Liver (tissue), 9 donors: Measurements from ENCODE around the gene NCLN. TPM values are rescaled to one million over a fixed set of nuclear protein-coding genes. Genes with fewer than 3 reads are reported as not detected.

Source experiments
- DNase-seq: peaks from one replicate; pipeline ENCODE4 v3.0.0-alpha.2; 2017; ENCODE audit warnings: low spot score
- H3K27ac ChIP-seq, 2 donors: one replicate each; pipeline ENCODE4 v1.7.0; 2013; ENCODE audit warnings: inconsistent platforms in 2 of 2, low read length in 2 of 2, control low read depth in 1 of 2, low read depth in 1 of 2, mild to moderate bottlenecking in 1 of 2
- H3K27me3 ChIP-seq, 4 donors: one replicate each; pipeline versions ENCODE4 v1.6.1 to v1.7.0; 2013; ENCODE audit warnings: low read length in 3 of 4, inconsistent platforms in 1 of 4, mild to moderate bottlenecking in 1 of 4, moderate library complexity in 1 of 4; ENCODE audit not compliant: control insufficient read depth in 4 of 4, insufficient read depth in 4 of 4
- H3K36me3 ChIP-seq, 4 donors: one replicate each; pipeline versions ENCODE4 v1.6.1 to v1.7.0; 2013; ENCODE audit warnings: low read length in 3 of 4, mild to moderate bottlenecking in 3 of 4, low read depth in 1 of 4, moderate library complexity in 1 of 4; ENCODE audit not compliant: control insufficient read depth in 4 of 4, insufficient read depth in 3 of 4
- H3K4me1 ChIP-seq, 4 donors: one replicate each; pipeline versions ENCODE4 v1.6.1 to v1.7.0; 2013; ENCODE audit warnings: low read length in 3 of 4, mild to moderate bottlenecking in 3 of 4, moderate library complexity in 1 of 4; ENCODE audit not compliant: control insufficient read depth in 4 of 4, insufficient read depth in 4 of 4
- H3K4me3 ChIP-seq, 3 donors: one replicate each; pipeline versions ENCODE4 v1.6.1 to v1.7.0; 2013; ENCODE audit warnings: low read length in 3 of 3, control low read depth in 1 of 3, low read depth in 1 of 3, mild to moderate bottlenecking in 1 of 3
- H3K9ac ChIP-seq, 2 donors: one replicate each; pipeline ENCODE4 v1.7.0; 2013; ENCODE audit warnings: low read length in 2 of 2, mild to moderate bottlenecking in 2 of 2, moderate library complexity in 2 of 2, control low read depth in 1 of 2, low read depth in 1 of 2
- H3K9me3 ChIP-seq, 4 donors: one replicate each; pipeline versions ENCODE4 v1.6.1 to v1.7.0; 2013; ENCODE audit warnings: low read length in 3 of 4; ENCODE audit not compliant: control insufficient read depth in 4 of 4
- ATF3 ChIP-seq: IDR thresholded peaks from 2 replicates; pipeline ENCODE4 v1.6.1; 2016; ENCODE audit warnings: antibody characterized with exemption
- CTCF ChIP-seq: fragments of 150-350 bp; IDR thresholded peaks from 2 replicates; pipeline ENCODE4 v1.5.1; 2017; ENCODE audit warnings: improper control_type of control experiment, low read depth, low read length; ENCODE audit not compliant: missing input control
- EGR1 ChIP-seq, 2 donors: IDR thresholded peaks; 2 replicates each; pipeline ENCODE4 v1.6.1; 2016 to 2018; ENCODE audit warnings: antibody characterized with exemption in 2 of 2, low read depth in 2 of 2
- FOXA1 ChIP-seq: IDR thresholded peaks from 2 replicates; pipeline ENCODE4 v1.6.1; 2016; ENCODE audit warnings: antibody characterized with exemption
- FOXA2 ChIP-seq: IDR thresholded peaks from 2 replicates; pipeline ENCODE4 v1.6.1; 2016; ENCODE audit warnings: antibody characterized with exemption
- GABPA ChIP-seq, 2 donors: IDR thresholded peaks in 1 of 2; conservative IDR thresholded peaks in 1 of 2; 2 replicates each; pipeline ENCODE4 v1.6.1; 2016; ENCODE audit warnings: antibody characterized with exemption in 2 of 2, mild to moderate bottlenecking in 1 of 2, moderate library complexity in 1 of 2
- HNF4A ChIP-seq, 2 donors: conservative IDR thresholded peaks; 2 replicates each; pipeline ENCODE4 v1.6.1; 2016; ENCODE audit warnings: antibody characterized with exemption in 2 of 2, mild to moderate bottlenecking in 2 of 2
- HNF4G ChIP-seq: IDR thresholded peaks from 2 replicates; pipeline ENCODE4 v1.6.1; 2016; ENCODE audit warnings: antibody characterized with exemption
- NR2F2 ChIP-seq: IDR thresholded peaks from 2 replicates; pipeline ENCODE4 v1.6.1; 2016; ENCODE audit warnings: antibody characterized with exemption
- RAD21 ChIP-seq, 2 donors: IDR thresholded peaks; 2 replicates each; pipeline ENCODE4 v1.6.1; 2016; ENCODE audit warnings: antibody characterized with exemption in 2 of 2, mild to moderate bottlenecking in 2 of 2
- REST ChIP-seq: IDR thresholded peaks from 2 replicates; pipeline ENCODE4 v1.6.1; 2016; ENCODE audit warnings: antibody characterized with exemption, mild to moderate bottlenecking
- RXRA ChIP-seq, 2 donors: IDR thresholded peaks; 2 replicates each; pipeline ENCODE4 v1.6.1; 2017 to 2018; ENCODE audit warnings: antibody characterized with exemption in 2 of 2, mild to moderate bottlenecking in 1 of 2
- SP1 ChIP-seq: IDR thresholded peaks from 2 replicates; pipeline ENCODE4 v1.6.1; 2018; ENCODE audit warnings: antibody characterized with exemption, mild to moderate bottlenecking
- TAF1 ChIP-seq: conservative IDR thresholded peaks from 2 replicates; pipeline ENCODE4 v1.6.1; 2016; ENCODE audit warnings: antibody characterized with exemption, mild to moderate bottlenecking
- YY1 ChIP-seq: IDR thresholded peaks from 2 replicates; pipeline ENCODE4 v1.6.1; 2016; ENCODE audit warnings: antibody characterized with exemption, mild to moderate bottlenecking
- ZBTB33 ChIP-seq: IDR thresholded peaks from 2 replicates; pipeline ENCODE4 v1.6.1; 2016; ENCODE audit warnings: antibody characterized with exemption
- WGBS: extraction: QIAGEN DNeasy Blood & Tissue Kit; methylation state at CpG from one replicate; pipeline ENCODE4 v1.1.7; 2013; 5-methylcytosine and 5-hydroxymethylcytosine counted together
- polyA plus RNA-seq, 2 donors: library from polyadenylated mRNA; stranded (reverse) in 1 of 2; unstranded in 1 of 2; fragments of 200-250 nt in 1 of 2; fragments of >200 nt in 1 of 2; fragmentation: Nextera tagmentation in 1 of 2; extraction: Ambion mirVana in 1 of 2; gene quantifications; one replicate each; pipeline versions ENCODE4 v1.2.1 to v1.2.3, GENCODE V29; 2013 to 2015
- total RNA-seq, 2 donors: library from RNA; depleted of rRNA; stranded (reverse); fragments of >200 nt; gene quantifications; one replicate each; pipeline ENCODE4 v1.2.3, GENCODE V29; 2014
- donor health status: healthy.
- donor health status: healthy.
- donor health status: healthy.
- donor health status: healthy.
- donor health status: healthy.

The NCLN gene
- total and polyA plus RNA-seq, 4 donors: 29.5 to 50.8 (median 38.4) TPM

DNA sequence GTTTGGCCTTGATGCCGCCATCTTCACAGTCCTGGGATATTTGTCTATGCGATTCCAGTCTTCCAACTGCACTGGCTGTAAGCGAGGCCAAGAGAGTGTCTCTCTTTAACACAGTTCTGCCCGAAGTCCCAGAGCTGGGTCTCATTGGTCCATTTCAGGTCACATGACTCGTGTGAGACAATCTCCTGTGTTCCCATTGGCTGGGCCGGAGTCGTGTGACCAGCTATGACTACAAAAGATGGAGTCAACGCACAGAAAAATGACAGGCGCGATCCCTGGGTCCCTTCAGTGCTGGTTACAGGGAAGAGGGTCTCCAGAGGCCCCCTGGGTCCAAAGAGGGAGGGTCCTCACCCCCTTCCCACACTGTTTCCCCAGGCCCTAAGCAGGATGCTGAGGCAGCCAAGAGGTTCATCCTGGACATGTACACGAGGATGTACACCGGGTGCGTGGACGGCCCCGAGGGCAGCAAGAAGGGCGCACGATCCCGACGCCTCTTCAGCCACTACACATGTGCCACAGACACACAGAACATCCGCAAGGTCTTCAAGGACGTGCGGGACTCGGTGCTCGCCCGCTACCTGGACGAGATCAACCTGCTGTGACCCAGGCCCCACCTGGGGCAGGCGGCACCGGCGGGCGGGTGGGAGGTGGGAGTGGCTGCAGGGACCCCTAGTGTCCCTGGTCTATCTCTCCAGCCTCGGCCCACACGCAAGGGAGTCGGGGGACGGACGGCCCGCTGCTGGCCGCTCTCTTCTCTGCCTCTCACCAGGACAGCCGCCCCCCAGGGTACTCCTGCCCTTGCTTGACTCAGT lies 23.1 kb upstream of the NCLN start:
- H3K27ac ChIP-seq: no peak overlapping the region
- H3K9me3 ChIP-seq: no peaks in the 10 kb centered on the region
- TF ChIP-seq NR2F2: no peak
- no peak overlapping the region for H3K9ac ChIP-seq
- no peak overlapping the region for H3K4me3 ChIP-seq
- H3K36me3 ChIP-seq: no peaks in the 10 kb centered on the region
- 61% methylated on average over 38 of the region's 38 CpGs for WGBS
- H3K4me1 ChIP-seq: peaks cover 0 to 3% (median 0%) of the 10 kb centered on the region in 4 donors
- no peak for DNase-seq
- no peaks in the 10 kb centered on the region for H3K27me3 ChIP-seq

DNA sequence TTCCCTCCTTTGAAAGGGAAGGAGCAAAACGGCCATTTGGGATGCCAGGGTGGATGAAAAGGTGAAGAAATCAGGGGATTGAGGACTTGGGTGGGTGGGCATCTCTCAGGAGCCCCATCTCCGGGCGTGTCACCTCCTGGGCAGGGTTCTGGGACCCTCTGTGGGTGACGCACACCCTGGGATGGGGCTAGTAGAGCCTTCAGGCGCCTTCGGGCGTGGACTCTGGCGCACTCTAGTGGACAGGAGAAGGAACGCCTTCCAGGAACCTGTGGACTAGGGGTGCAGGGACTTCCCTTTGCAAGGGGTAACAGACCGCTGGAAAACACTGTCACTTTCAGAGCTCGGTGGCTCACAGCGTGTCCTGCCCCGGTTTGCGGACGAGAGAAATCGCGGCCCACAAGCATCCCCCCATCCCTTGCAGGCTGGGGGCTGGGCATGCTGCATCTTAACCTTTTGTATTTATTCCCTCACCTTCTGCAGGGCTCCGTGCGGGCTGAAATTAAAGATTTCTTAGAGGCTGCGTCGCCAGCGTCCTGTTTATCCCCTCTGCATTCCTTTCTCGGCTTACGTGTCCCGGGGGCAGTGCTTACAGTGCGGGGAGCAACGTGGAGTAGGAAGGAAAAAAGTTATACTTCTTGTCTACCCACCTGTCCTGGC lies 22.4 kb upstream of the NCLN start:
- peak; percentile 56 for DNase-seq
- no peak overlapping the region for H3K4me3 ChIP-seq
- H3K36me3 ChIP-seq: no peaks in the 10 kb centered on the region
- no peaks in the 10 kb centered on the region for H3K9me3 ChIP-seq
- TF ChIP-seq EGR1 (IDR thresholded peaks at IDR 0.05; ENCODE audit: low read depth in 2 of 2): no peak
- TF ChIP-seq YY1: no peak
- TF ChIP-seq RAD21 (IDR thresholded peaks at IDR 0.05): peak; percentile 91 to 92
- no peak for TF ChIP-seq RXRA (IDR thresholded peaks at IDR 0.05)
- TF ChIP-seq SP1: no peak
- peak; percentile 86 for TF ChIP-seq CTCF
- no peaks in the 10 kb centered on the region for H3K27me3 ChIP-seq
- 11% methylated on average over 27 of the region's 27 CpGs for WGBS
- no peak overlapping the region for H3K27ac ChIP-seq
- H3K9ac ChIP-seq: no peak overlapping the region
- peaks cover 0 to 3% (median 0%) of the 10 kb centered on the region in 4 donors for H3K4me1 ChIP-seq

DNA sequence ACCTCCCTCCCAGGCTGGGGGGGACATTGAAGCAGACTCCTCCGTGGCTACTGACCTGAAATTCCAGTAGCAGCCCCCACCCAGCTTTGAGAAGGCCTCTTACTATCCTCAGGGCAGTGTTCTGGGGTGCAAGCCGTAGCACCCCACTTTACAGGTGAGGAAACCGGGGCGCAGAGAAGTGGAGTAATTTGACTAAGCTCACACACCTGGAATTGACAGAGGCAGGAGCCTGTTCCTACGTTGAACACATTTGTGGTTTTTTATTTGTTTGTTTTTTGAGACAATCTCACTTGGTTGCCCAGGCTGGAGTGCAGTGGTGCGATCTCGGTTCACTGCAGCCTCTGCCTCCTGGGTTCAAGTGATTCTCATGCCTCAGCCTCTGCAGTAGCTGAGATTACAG lies 21.8 kb upstream of the NCLN start:
- Histone ChIP-seq H3K27ac (no peak overlapping the region), H3K27me3 (no peaks in the 10 kb centered on the region), H3K9me3 (no peaks in the 10 kb centered on the region), H3K4me3 (no peak overlapping the region), H3K4me1 (peaks cover 0 to 3% (median 0%) of the 10 kb centered on the region in 4 donors), H3K9ac (no peak overlapping the region), H3K36me3 (no peaks in the 10 kb centered on the region)
- DNase-seq: no peak
- 58% methylated on average over 7 of the region's 7 CpGs for WGBS
- TF ChIP-seq FOXA1 (no peak), HNF4G (no peak), GABPA (IDR thresholded peaks at IDR 0.05 in 1 of 2, conservative IDR thresholded peaks at IDR 0.05 in 1 of 2) (no peak), ZBTB33 (no peak), RAD21 (IDR thresholded peaks at IDR 0.05) (no peak), EGR1 (IDR thresholded peaks at IDR 0.05; ENCODE audit: low read depth in 2 of 2) (no peak), FOXA2 (no peak), RXRA (IDR thresholded peaks at IDR 0.05) (no peak), SP1 (no peak), TAF1 (no peak), HNF4A (conservative IDR thresholded peaks at IDR 0.05) (no peak), ATF3 (no peak), CTCF (no peak), REST (no peak)
